Measurements from ENCODE around the gene CLCN5.

- no peak for TF ChIP-seq CTCF (IDR thresholded peaks at IDR 0.05)
- no peak for TF ChIP-seq POLR2A (IDR thresholded peaks at IDR 0.05)
These were observed 42.6 kb upstream of the CLCN5 start for GRCh38 chrX:49879656-49880277.

Data from heart left ventricle (tissue), 13 donors.